Colonic mucosa (tissue), 4 donors: ENCODE data around the gene ZBTB20. TPM values are rescaled to one million over a fixed set of nuclear protein-coding genes. Genes with fewer than 3 reads are reported as not detected.

Experiments
- DNase-seq: peaks from one replicate; pipeline ENCODE4 v3.0.0-alpha.2; 2020
- H3K27ac ChIP-seq: fragments of 200-600 bp; one replicate; pipeline ENCODE4 v1.8.0; 2021
- H3K27me3 ChIP-seq: fragments of 200-600 bp; one replicate; pipeline ENCODE4 v1.8.0; 2021
- H3K36me3 ChIP-seq: fragments of 200-600 bp; one replicate; pipeline ENCODE4 v1.8.0; 2021
- H3K4me1 ChIP-seq: fragments of 200-600 bp; one replicate; pipeline ENCODE4 v1.8.0; 2021; ENCODE audit warnings: mild to moderate bottlenecking
- H3K4me3 ChIP-seq: fragments of 200-600 bp; one replicate; pipeline ENCODE4 v1.8.0; 2021
- H3K9ac ChIP-seq, 2 donors: one replicate each; pipeline ENCODE4 v1.7.0; 2013; ENCODE audit warnings: control low read depth in 2 of 2, low read depth in 2 of 2, low read length in 2 of 2
- H3K9me3 ChIP-seq: fragments of 200-600 bp; one replicate; pipeline ENCODE4 v1.8.0; 2021
- intact Hi-C: fragments of 100-400 bp; cut with DNase I; formaldehyde crosslinking; loops from one replicate; pipeline ENCODE4 v1.14.1; 2022
- total RNA-seq, 2 donors: library from RNA; stranded (reverse); fragmentation: NEBNext Ultra II Directional in 1 of 2; extraction: Animal tissue kit (Norgen Biotek cat#: 25700) in 1 of 2; gene quantifications; one replicate each; pipeline ENCODE4 v1.2.1, GENCODE V29; 2021
- TF ChIP-seq, protein P1 (sequence below): fragments of 200-600 bp; IDR thresholded peaks from one replicate; pipeline ENCODE4 v1.8.0; 2022; ENCODE audit warnings: antibody characterized with exemption, mild to moderate bottlenecking
- donor health status: healthy.
- donor health status: DM: no; HTN: no; CAD: no.
- donor health status: DM: no; HTN: no; CAD: no.

Gene ZBTB20
- total RNA-seq, 2 donors from 2014 or later = 12.7 to 21.2 TPM

- no peaks in the 10 kb centered on the region for H3K9me3 ChIP-seq
- no peaks in the 10 kb centered on the region for H3K27me3 ChIP-seq
- H3K4me3 ChIP-seq = no peak overlapping the region
- no peak for DNase-seq
- TF ChIP-seq, protein P1, sequence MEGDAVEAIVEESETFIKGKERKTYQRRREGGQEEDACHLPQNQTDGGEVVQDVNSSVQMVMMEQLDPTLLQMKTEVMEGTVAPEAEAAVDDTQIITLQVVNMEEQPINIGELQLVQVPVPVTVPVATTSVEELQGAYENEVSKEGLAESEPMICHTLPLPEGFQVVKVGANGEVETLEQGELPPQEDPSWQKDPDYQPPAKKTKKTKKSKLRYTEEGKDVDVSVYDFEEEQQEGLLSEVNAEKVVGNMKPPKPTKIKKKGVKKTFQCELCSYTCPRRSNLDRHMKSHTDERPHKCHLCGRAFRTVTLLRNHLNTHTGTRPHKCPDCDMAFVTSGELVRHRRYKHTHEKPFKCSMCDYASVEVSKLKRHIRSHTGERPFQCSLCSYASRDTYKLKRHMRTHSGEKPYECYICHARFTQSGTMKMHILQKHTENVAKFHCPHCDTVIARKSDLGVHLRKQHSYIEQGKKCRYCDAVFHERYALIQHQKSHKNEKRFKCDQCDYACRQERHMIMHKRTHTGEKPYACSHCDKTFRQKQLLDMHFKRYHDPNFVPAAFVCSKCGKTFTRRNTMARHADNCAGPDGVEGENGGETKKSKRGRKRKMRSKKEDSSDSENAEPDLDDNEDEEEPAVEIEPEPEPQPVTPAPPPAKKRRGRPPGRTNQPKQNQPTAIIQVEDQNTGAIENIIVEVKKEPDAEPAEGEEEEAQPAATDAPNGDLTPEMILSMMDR = no peak
- H3K4me1 ChIP-seq = no peaks in the 10 kb centered on the region
- intact Hi-C loops = no loop called here
- no peak overlapping the region for H3K27ac ChIP-seq
- no peak overlapping the region for H3K9ac ChIP-seq
- H3K36me3 ChIP-seq = no peaks in the 10 kb centered on the region
Observed at GRCh38 chr3:114299421-114299820, 847.7 kb downstream of the ZBTB20 start.

DNA sequence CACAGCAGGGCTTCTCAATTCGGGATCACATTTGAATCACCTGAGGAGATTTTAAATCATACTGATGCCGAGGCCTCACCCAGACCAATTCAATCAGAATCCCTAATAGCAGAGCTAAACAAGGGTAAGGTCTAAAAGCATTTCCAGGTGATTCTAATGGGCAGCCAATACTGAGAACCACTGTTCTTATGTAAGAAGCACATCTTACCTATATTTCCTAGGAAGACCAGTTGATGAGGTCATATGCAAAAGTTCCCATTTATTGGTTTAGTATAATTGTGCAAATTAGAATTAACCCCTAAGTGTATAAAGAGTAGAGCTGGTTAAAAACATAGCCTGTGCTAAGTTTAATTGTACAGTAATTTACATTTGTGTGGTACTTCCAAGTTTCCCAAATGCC, 851.1 kb downstream of the ZBTB20 start:
- no peak for DNase-seq
- no peaks in the 10 kb centered on the region for H3K27me3 ChIP-seq
- intact Hi-C loops = no loop called here
- H3K36me3 ChIP-seq = no peaks in the 10 kb centered on the region
- H3K4me3 ChIP-seq = no peak overlapping the region
- no peaks in the 10 kb centered on the region for H3K9me3 ChIP-seq
- H3K27ac ChIP-seq = no peak overlapping the region
- no peaks in the 10 kb centered on the region for H3K4me1 ChIP-seq
- H3K9ac ChIP-seq = no peak overlapping the region
- TF ChIP-seq, protein P1 = no peak

GRCh38 chr3:114294940-114295480, 852.1 kb downstream of the ZBTB20 start:
- no peaks in the 10 kb centered on the region for H3K36me3 ChIP-seq
- H3K27ac ChIP-seq = no peak overlapping the region
- intact Hi-C loops = no loop called here
- DNase-seq = no peak
- TF ChIP-seq, protein P1 = no peak
- no peaks in the 10 kb centered on the region for H3K4me1 ChIP-seq
- H3K9ac ChIP-seq = no peak overlapping the region
- H3K27me3 ChIP-seq = no peaks in the 10 kb centered on the region
- no peaks in the 10 kb centered on the region for H3K9me3 ChIP-seq
- no peak overlapping the region for H3K4me3 ChIP-seq

- TF ChIP-seq, protein P1 = no peak
- Histone ChIP-seq H3K27ac (no peak within 1 kb of the TSS), H3K4me3 (no peak within 1 kb of the TSS), H3K9me3 (no peaks in the 10 kb centered on the region), H3K9ac (no peak within 1 kb of the TSS), H3K4me1 (no peaks in the 10 kb centered on the region), H3K27me3 (no peaks in the 10 kb centered on the region), H3K36me3 (no peaks in the 10 kb centered on the region)
- intact Hi-C loops = no loop called here
- DNase-seq = no peak
Observed at GRCh38 chr3:114293838-114294535, 853.1 kb downstream of the ZBTB20 start, which contains the start of gene TIGIT. Gene TIGIT (plus strand): TSS chr3:114294028. CDS start chr3:114294062, 34 bp downstream.

DNA sequence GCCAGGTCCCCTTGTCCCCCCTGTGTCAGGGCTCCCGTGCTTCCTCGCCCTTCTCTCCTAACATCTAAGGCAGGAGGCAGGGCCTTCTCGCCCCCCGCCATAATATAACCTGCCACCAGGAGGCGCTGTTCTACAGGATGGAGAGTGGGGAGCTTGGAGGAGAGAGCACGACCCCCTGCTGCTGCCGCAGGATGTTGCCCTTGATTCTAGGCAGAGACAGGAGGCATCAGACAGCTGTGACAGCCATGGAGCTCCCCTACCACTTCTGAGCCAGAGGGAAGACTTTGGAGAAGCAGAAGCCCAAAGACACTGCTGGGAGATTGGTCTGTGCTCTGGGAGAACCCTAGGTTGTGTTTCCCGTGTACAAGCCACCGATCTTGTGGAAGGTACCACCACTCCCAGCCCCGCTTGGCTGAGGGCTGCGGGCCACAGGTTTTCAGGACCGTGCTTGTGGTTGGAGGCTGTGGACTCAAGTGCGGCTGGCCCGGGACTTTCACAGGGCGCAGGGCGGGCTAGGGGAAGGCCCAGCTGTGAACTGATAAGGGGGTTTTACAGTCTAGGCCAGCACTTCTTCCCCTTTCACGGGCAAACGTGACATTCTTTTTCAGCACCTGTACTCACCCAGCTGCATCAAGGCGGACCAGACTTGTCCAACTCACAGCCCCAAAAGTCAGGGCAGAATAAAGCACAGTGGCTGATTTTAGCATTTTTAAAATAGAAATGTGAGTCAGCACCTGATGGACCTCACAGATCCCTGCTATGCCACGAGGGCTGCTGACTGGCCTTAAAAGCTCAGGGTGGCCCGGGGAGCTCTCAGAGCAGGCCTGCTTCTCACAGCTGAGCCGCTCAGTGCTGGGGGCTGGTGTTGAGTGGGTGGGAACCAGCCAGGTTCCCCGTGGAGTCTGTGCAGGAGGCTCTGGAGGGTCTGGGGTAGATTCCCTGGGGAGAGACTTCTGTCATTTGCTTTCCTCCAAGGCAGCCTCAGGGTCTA, 855.9 kb downstream of the ZBTB20 start:
- no peaks in the 10 kb centered on the region for H3K27me3 ChIP-seq
- no peaks in the 10 kb centered on the region for H3K4me1 ChIP-seq
- peak; percentile 70 for DNase-seq
- intact Hi-C loops = no loop called here
- H3K4me3 ChIP-seq = no peak overlapping the region
- TF ChIP-seq, protein P1 = peak; percentile 71
- H3K9ac ChIP-seq = no peak overlapping the region
- no peaks in the 10 kb centered on the region for H3K36me3 ChIP-seq
- peak overlapping the region; percentile 29 for H3K27ac ChIP-seq
- H3K9me3 ChIP-seq = no peaks in the 10 kb centered on the region
